Measurements from ENCODE around the gene ISM2. TPM values are rescaled to one million over a fixed set of nuclear protein-coding genes. Genes with fewer than 3 reads are reported as not detected.

Gene ISM2
- total and polyA plus RNA-seq, 2 experiments from 2014 or later, result 0.69 to 1.3 TPM

- H2AFZ ChIP-seq, result no peak overlapping the region
These were observed 30.6 kb upstream of the ISM2 start for GRCh38 chr14:77529213-77529612.

More at GRCh38 chr14:77529213-77529612, 30.6 kb upstream of the ISM2 start:
- TF ChIP-seq STAT1 (IDR thresholded peaks at IDR 0.05; ENCODE audit: unreplicated experiment), result no peak
- no peak for TF ChIP-seq EZH2 (IDR thresholded peaks at IDR 0.05; ENCODE audit: low read depth, unreplicated experiment)
- no peak for TF ChIP-seq CREB1 (CRISPR knock-in tag; IDR thresholded peaks at IDR 0.05; ENCODE audit: low read depth)
- TF ChIP-seq ZNF114 (CRISPR knock-in tag; IDR thresholded peaks at IDR 0.05), result no peak
- TF ChIP-seq JUNB (IDR thresholded peaks at IDR 0.05; ENCODE audit: unreplicated experiment), result no peak
- no peak for TF ChIP-seq POLR2AphosphoS5 (IDR thresholded peaks at IDR 0.05; ENCODE audit: low read depth)
- no peak for TF ChIP-seq EZH2phosphoT487 (IDR thresholded peaks at IDR 0.05; ENCODE audit: unreplicated experiment)
- TF ChIP-seq NANOG (IDR thresholded peaks at IDR 0.05; ENCODE audit: borderline replicate concordance), result no peak
- no peak for TF ChIP-seq ZNF462 (CRISPR knock-in tag; IDR thresholded peaks at IDR 0.05)
- no peak for TF ChIP-seq REST (IDR thresholded peaks at IDR 0.05; ENCODE audit: unreplicated experiment)
- no peak for TF ChIP-seq ZNF331 (CRISPR knock-in tag; IDR thresholded peaks at IDR 0.05; ENCODE audit: low read depth)
- TF ChIP-seq CTCF (conservative IDR thresholded peaks at IDR 0.05; ENCODE audit: low read depth in 2 of 2), result no peak
- TF ChIP-seq, protein P1, sequence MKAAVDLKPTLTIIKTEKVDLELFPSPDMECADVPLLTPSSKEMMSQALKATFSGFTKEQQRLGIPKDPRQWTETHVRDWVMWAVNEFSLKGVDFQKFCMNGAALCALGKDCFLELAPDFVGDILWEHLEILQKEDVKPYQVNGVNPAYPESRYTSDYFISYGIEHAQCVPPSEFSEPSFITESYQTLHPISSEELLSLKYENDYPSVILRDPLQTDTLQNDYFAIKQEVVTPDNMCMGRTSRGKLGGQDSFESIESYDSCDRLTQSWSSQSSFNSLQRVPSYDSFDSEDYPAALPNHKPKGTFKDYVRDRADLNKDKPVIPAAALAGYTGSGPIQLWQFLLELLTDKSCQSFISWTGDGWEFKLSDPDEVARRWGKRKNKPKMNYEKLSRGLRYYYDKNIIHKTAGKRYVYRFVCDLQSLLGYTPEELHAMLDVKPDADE (IDR thresholded peaks at IDR 0.05), result no peak
- Mint-ChIP-seq H3K36me3 (ENCODE audit: low read depth) (peaks cover 7% of the 10 kb centered on the region; the same call in 2 of the 3 replicates), H3K9me3 (no peaks in the 10 kb centered on the region), H3K27me3 (ENCODE audit: insufficient read depth, low read depth, poor library complexity) (no peaks in the 10 kb centered on the region), H3K4me1 (no peaks in the 10 kb centered on the region), H3K27ac (no peak overlapping the region), H3K4me3 (no peak overlapping the region)
- Histone ChIP-seq H4K20me1 (replicated peaks; ENCODE audit: insufficient read depth) (no peaks in the 10 kb centered on the region), H3F3A (replicated peaks; ENCODE audit: low read depth) (no peaks in the 10 kb centered on the region), H3K4me1 (ENCODE audit: insufficient read depth) (no peaks in the 10 kb centered on the region), H3K27me3 (ENCODE audit: insufficient read depth) (no peaks in the 10 kb centered on the region), H3K36me3 (ENCODE audit: insufficient read depth) (no peaks in the 10 kb centered on the region), H3K9me2 (ENCODE audit: insufficient read depth) (no peaks in the 10 kb centered on the region), H3K79me2 (replicated peaks; ENCODE audit: insufficient read depth) (no peaks in the 10 kb centered on the region), H3K4me3 (no peak overlapping the region), H3K4me2 (no peak overlapping the region), H3K27ac (ENCODE audit: low read depth) (no peak overlapping the region)
- ATAC-seq (no peak), DNase-seq (ENCODE audit: low spot score) (no peak)

Measured in GM23338 (cell line).